Stomach (tissue), 9 donors: ENCODE measurements around the gene RBBP4. TPM values are rescaled to one million over a fixed set of nuclear protein-coding genes. Genes with fewer than 3 reads are reported as not detected.
"Not testable (repeated sequence)": the region's sequence is repeated elsewhere in the genome, so short reads cannot be mapped to it uniquely, and the experiment has no call there.

Source experiments
- DNase-seq, 2 donors: peaks; one replicate each; pipeline versions ENCODE4 v3.0.0 to v3.0.0-alpha.2; 2013 to 2019
- H3K27ac ChIP-seq, 5 donors: fragments of 200-600 bp in 4 of 5; sonication (generic) in 4 of 5; one replicate each; pipeline ENCODE4 v1.5.1; 2013 to 2019; ENCODE audit warnings: mild to moderate bottlenecking in 1 of 5, moderate library complexity in 1 of 5
- H3K27me3 ChIP-seq, 3 donors: fragments of 200-600 bp; sonication (generic); one replicate each; pipeline ENCODE4 v1.5.1; 2017 to 2019; ENCODE audit warnings: mixed run types in 1 of 3
- H3K36me3 ChIP-seq, 4 donors: fragments of 200-600 bp; sonication (generic); 1 replicate in 3 of 4; 2 replicates in 1 of 4; pipeline ENCODE4 v1.5.1; 2016 to 2019
- H3K4me1 ChIP-seq, 4 donors: fragments of 200-600 bp; sonication (generic); one replicate each; pipeline ENCODE4 v1.5.1; 2016 to 2019
- H3K4me3 ChIP-seq, 4 donors: fragments of 200-600 bp; sonication (generic) in 3 of 4; one replicate each; pipeline ENCODE4 v1.5.1; 2016 to 2019; ENCODE audit warnings: mild to moderate bottlenecking in 1 of 4
- H3K9me3 ChIP-seq, 4 donors: fragments of 200-600 bp; sonication (generic); one replicate each; pipeline ENCODE4 v1.5.1; 2016 to 2019
- EP300 ChIP-seq: sonication (generic); formaldehyde crosslinking; IDR thresholded peaks from one replicate; pipeline ENCODE4 v1.6.1; 2017; ENCODE audit warnings: antibody characterized with exemption
- POLR2A ChIP-seq, 4 donors: fragments of 450-650 bp; IDR thresholded peaks; one replicate each; pipeline ENCODE4 v1.6.1; 2016; ENCODE audit warnings: antibody characterized with exemption in 4 of 4, control low read depth in 2 of 4, mild to moderate bottlenecking in 1 of 4, moderate library complexity in 1 of 4
- POLR2AphosphoS5 ChIP-seq, 3 donors: sonication (generic); formaldehyde crosslinking; IDR thresholded peaks; one replicate each; pipeline ENCODE4 v1.6.1; 2016; ENCODE audit warnings: antibody characterized with exemption in 3 of 3
- WGBS, 5 donors: extraction: QIAGEN DNeasy Blood & Tissue Kit in 3 of 5; methylation state at CpG; one replicate each; pipeline versions ENCODE4 v1.1.5 to v1.1.7; 2013 to 2018; 5-methylcytosine and 5-hydroxymethylcytosine counted together
- intact Hi-C: fragments of 100-400 bp; cut with DNase I; formaldehyde crosslinking; loops from one replicate; pipeline ENCODE4 v1.15.1; 2023; ENCODE audit warnings: low total_unique reads
- polyA plus RNA-seq, 3 donors: library from polyadenylated mRNA; stranded (reverse); fragments of 200-250 nt; gene quantifications; one replicate each; pipeline ENCODE4 v1.2.3, GENCODE V29; 2013
- total RNA-seq, 5 donors: library from RNA; depleted of rRNA; stranded (reverse); fragments of >200 nt; gene quantifications; one replicate each; pipeline versions ENCODE4 v1.1.0 to v1.2.3, GENCODE V29; 2014 to 2016
- TF ChIP-seq, protein P1 (sequence below), 7 experiments: fragments of 450-650 bp in 4 of 7; fragments of 200-600 bp in 3 of 7; sonication (generic) in 3 of 7; IDR thresholded peaks; one replicate each; pipeline ENCODE4 v1.5.1; 2016 to 2019; ENCODE audit warnings: antibody characterized with exemption in 7 of 7, control low read depth in 2 of 7, mild to moderate bottlenecking in 1 of 7
- donor health status: healthy with polysubstance abuse.
- donor health status: Bipolar disorder and iron deficiency.
- donor health status: healthy.

RBBP4 gene
- total and polyA plus RNA-seq, 8 donors, result 38.0 to 226 (median 75.0) TPM

DNA sequence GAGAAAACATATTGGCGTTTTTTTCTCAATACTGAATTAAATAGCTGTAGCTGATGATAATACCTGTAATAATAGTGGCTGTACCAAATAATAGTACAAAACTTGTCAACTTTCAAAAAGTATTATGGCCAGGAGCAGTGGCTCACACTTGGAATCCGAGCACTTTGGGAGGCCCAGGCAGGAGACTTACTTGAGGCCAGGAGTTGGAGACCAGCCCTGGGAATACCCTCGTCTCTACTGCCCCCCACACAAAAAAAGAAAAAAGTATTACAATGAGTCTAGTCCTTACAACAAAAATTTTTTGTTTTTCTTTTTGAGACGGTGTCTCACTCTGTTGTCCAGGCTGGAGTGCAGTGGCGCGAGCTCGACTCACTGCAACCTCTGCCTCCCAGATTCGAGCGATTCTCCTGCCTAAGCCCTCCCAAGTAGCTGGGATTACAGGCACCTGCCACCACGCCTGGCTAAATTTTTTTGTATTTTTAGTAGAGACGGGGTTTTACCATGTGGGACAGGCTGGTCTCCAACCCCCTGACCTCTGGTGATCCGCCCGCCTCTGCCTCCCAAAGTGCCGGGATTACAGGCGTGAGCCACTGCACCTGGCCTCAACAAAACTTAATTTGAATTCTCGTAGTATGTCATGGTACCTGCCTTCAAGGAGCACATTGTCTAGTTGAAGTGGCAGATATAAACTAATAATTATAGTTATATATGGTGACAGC, 1.4 kb downstream of the RBBP4 start:
- Histone ChIP-seq H3K4me1 (peaks cover 51 to 82% (median 72%) of the 10 kb centered on the region in 4 donors), H3K36me3 (peaks cover 7 to 52% (median 43%) of the 10 kb centered on the region in 4 donors)

DNA sequence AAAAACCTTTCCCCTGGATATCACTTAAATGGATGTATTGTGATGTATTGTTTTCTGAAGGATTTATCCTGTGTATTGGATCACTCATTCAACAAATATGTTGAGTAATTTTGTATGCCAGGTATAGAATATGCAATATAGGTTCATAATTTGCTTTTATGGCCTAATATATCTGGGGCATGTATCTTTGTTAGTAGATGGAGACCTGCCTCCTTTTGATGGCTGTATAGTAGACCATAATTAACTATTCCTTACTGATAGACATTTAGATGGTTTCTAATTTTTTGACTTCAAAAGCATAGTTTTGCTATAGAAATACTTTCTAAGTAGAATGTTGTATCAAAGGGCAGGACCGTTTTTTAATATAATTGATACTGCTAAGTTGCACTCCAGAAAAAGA, 8.6 kb downstream of the RBBP4 start:
- DNase-seq, result no peak
- Histone ChIP-seq H3K4me3 (no peak overlapping the region), H3K4me1 (peaks cover 12 to 37% (median 25%) of the 10 kb centered on the region in 4 donors), H3K36me3 (peaks cover 30 to 100% (median 98%) of the 10 kb centered on the region in 4 donors), H3K27me3 (no peaks in the 10 kb centered on the region), H3K9me3 (no peaks in the 10 kb centered on the region), H3K27ac (no peak overlapping the region)
- TF ChIP-seq POLR2AphosphoS5 (IDR thresholded peaks at IDR 0.05), result no peak
- 84 to 100% (median 89%) methylated on average over 1 of the region's 1 CpG for WGBS, 5 donors
- intact Hi-C loops, result no loop called here

More for the DNA sequence above, 1.4 kb downstream of the RBBP4 start:
- H3K27ac ChIP-seq, result peak overlapping the region in 3 of 5 donors; percentile 99 to 100 (median 99)
- 79 to 86% (median 83%) methylated on average over 16 of the region's 16 CpGs for WGBS, 5 donors
- no peaks in the 10 kb centered on the region for H3K9me3 ChIP-seq
- no peaks in the 10 kb centered on the region for H3K27me3 ChIP-seq
- intact Hi-C loops, result no loop called here
- no peak for TF ChIP-seq POLR2A (IDR thresholded peaks at IDR 0.05)
- no peak for TF ChIP-seq EP300
- no peak for TF ChIP-seq POLR2AphosphoS5 (IDR thresholded peaks at IDR 0.05)
- TF ChIP-seq, protein P1, sequence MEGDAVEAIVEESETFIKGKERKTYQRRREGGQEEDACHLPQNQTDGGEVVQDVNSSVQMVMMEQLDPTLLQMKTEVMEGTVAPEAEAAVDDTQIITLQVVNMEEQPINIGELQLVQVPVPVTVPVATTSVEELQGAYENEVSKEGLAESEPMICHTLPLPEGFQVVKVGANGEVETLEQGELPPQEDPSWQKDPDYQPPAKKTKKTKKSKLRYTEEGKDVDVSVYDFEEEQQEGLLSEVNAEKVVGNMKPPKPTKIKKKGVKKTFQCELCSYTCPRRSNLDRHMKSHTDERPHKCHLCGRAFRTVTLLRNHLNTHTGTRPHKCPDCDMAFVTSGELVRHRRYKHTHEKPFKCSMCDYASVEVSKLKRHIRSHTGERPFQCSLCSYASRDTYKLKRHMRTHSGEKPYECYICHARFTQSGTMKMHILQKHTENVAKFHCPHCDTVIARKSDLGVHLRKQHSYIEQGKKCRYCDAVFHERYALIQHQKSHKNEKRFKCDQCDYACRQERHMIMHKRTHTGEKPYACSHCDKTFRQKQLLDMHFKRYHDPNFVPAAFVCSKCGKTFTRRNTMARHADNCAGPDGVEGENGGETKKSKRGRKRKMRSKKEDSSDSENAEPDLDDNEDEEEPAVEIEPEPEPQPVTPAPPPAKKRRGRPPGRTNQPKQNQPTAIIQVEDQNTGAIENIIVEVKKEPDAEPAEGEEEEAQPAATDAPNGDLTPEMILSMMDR (IDR thresholded peaks at IDR 0.05), result no peak
- no peak for DNase-seq
- peak overlapping the region; percentile 62 to 86 (median 70) for H3K4me3 ChIP-seq

DNA sequence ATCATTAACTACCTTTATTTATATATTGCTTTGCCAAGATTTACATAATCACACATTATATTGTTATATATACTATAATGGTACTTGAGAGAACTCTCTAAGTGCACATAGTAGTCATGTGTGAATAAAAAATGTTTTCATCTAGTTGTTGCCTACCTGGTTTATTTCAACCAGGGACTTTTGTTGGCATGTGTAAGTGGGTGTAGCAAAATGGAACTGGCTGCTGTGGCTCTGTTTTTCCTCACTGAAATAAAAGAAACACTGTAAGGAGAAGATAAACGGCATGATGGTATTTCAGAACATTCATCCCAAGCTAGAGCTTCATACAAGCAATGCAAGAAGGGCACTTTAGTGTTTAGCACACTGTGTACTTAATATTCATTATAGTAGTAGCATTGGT, 14.9 kb downstream of the RBBP4 start:
- Histone ChIP-seq H3K27ac (peak overlapping the region in 1 of 5 donors; percentile 78), H3K36me3 (peaks cover 44 to 100% (median 99%) of the 10 kb centered on the region in 4 donors), H3K9me3 (no peaks in the 10 kb centered on the region), H3K27me3 (no peaks in the 10 kb centered on the region), H3K4me3 (no peak overlapping the region), H3K4me1 (peaks cover 0 to 27% (median 10%) of the 10 kb centered on the region in 4 donors)
- peak in 1 of 2 donors; percentile 57 for DNase-seq
- peak in 2 of 3 donors; percentile 55 to 78 for TF ChIP-seq POLR2AphosphoS5 (IDR thresholded peaks at IDR 0.05)
- no peak for TF ChIP-seq POLR2A (IDR thresholded peaks at IDR 0.05)
- WGBS, 5 donors, result 25 to 58% (median 46%) methylated on average over 1 of the region's 1 CpG
- intact Hi-C loops, result no loop called here

DNA sequence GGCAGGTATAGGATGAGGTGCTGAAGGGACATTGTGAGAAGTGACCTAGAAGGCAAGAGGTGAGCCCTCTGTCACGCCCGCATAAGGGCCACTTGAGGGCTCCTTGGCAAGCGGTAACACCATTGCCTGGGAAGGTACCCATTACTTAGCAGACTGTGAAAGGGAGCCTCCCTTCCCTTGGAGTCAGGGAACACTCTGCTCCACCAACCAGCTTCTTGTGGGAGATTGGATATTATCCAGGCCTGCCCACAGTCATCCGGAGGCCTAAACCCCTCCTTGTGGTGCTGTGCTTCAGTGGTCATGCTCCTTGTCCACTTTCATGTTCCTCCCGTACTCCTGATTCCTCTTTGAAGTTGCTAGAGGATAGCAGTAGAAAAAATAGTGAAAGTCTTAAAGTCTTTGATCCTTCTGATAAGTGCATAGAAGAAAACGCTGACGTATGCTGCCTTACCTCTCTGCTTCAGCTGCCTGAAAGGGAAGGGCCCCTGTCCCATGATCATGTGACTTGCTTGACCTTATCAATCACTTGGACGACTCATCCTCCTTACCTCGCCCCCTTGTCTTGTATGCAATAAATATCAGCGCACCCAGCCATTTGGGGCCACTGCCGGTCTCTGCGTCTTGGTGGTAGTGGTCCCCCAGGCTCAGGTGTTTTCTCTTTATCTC, 16.0 kb downstream of the RBBP4 start:
- peaks cover 52 to 100% (median 99%) of the 10 kb centered on the region in 4 donors for H3K36me3 ChIP-seq

DNA sequence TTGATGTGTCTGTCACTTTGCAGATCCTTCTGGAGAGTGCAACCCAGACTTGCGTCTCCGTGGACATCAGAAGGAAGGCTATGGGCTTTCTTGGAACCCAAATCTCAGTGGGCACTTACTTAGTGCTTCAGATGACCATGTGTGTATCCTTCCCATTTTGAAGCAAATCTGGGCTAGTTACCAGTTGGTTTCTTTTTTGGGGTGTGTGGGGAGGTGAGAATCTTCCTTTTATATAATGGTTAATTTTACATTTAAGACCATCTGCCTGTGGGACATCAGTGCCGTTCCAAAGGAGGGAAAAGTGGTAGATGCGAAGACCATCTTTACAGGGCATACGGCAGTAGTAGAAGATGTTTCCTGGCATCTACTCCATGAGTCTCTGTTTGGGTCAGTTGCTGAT, 17.7 kb downstream of the RBBP4 start:
- intact Hi-C loops, DNase-seq, H3K9me3 ChIP-seq, H3K4me3 ChIP-seq, H3K27ac ChIP-seq, H3K27me3 ChIP-seq: not testable (repeated sequence)
- peaks cover 63 to 100% (median 99%) of the 10 kb centered on the region in 4 donors for H3K36me3 ChIP-seq
- 92 to 97% (median 97%) methylated on average over 5 of the region's 5 CpGs for WGBS, 5 donors
- peaks cover 0 to 27% (median 10%) of the 10 kb centered on the region in 4 donors for H3K4me1 ChIP-seq

More for the DNA sequence above, 16.0 kb downstream of the RBBP4 start:
- WGBS, 5 donors, result 80 to 85% (median 84%) methylated on average over 12 of the region's 12 CpGs
- Histone ChIP-seq H3K27ac (peak overlapping the region in 1 of 5 donors; percentile 78), H3K9me3 (no peaks in the 10 kb centered on the region), H3K4me1 (peaks cover 0 to 27% (median 10%) of the 10 kb centered on the region in 4 donors), H3K4me3 (no peak overlapping the region), H3K27me3 (no peaks in the 10 kb centered on the region)
- DNase-seq, result peak in 1 of 2 donors; percentile 12
- peak in 1 of 3 donors; percentile 28 for TF ChIP-seq POLR2AphosphoS5 (IDR thresholded peaks at IDR 0.05)
- TF ChIP-seq POLR2A (IDR thresholded peaks at IDR 0.05), result no peak
- no peak for TF ChIP-seq EP300
- TF ChIP-seq, protein P1 (IDR thresholded peaks at IDR 0.05), result no peak
- intact Hi-C loops, result no loop called here
